Activated T-helper 2 cell treated with anti-CD3 and anti-CD28 coated beads, Interferon-gamma antibody, Interleukin-2, Interleukin-4, amounts not matched to agents 10 μg/mL and 5 μg/mL and 100 μg/mL, durations not matched to agents 14 hours and 24 hours and 36 hours (primary cell): Measurements from ENCODE around the gene SMURF1. TPM values are rescaled to one million over a fixed set of nuclear protein-coding genes. Genes with fewer than 3 reads are reported as not detected.

Experiments
- DNase-seq: peaks from one replicate; pipeline ENCODE4 v3.0.0; 2021; ENCODE audit warnings: low spot score
- H3K27ac Mint-ChIP-seq: one replicate; pipeline ENCODE4 v1.8.0; 2021; ENCODE audit warnings: mixed read lengths
- H3K27me3 Mint-ChIP-seq: one replicate; pipeline ENCODE4 v1.8.0; 2021; ENCODE audit warnings: low read depth, mixed read lengths
- H3K36me3 Mint-ChIP-seq: one replicate; pipeline ENCODE4 v1.8.0; 2021; ENCODE audit warnings: low read depth, mixed read lengths
- H3K4me1 Mint-ChIP-seq: one replicate; pipeline ENCODE4 v1.8.0; 2021; ENCODE audit warnings: low read depth, mixed read lengths
- H3K4me3 Mint-ChIP-seq: one replicate; pipeline ENCODE4 v1.8.0; 2021; ENCODE audit warnings: low read depth, mild to moderate bottlenecking, moderate library complexity, mixed read lengths
- H3K9me3 Mint-ChIP-seq: one replicate; pipeline ENCODE4 v1.8.0; 2021; ENCODE audit warnings: mixed read lengths
- intact Hi-C: fragments of 100-400 bp; cut with micrococcal nuclease; formaldehyde crosslinking; loops from one replicate; pipeline ENCODE4 v1.15.1; 2023
- total RNA-seq: library from RNA; stranded (reverse); gene quantifications from 2 replicates; pipeline ENCODE4 v1.2.3, GENCODE V29; 2022

SMURF1 gene
- total RNA-seq, 1 donor from 2014 or later, result 13.5 TPM

GRCh38 chr7:99032928-99033327 lies 111.0 kb downstream of the SMURF1 start:
- no peak for DNase-seq
- peaks cover 64% of the 10 kb centered on the region for H3K36me3 Mint-ChIP-seq
- H3K9me3 Mint-ChIP-seq, result no peaks in the 10 kb centered on the region
- no peaks in the 10 kb centered on the region for H3K4me1 Mint-ChIP-seq
- H3K27me3 Mint-ChIP-seq, result no peaks in the 10 kb centered on the region
- no peak overlapping the region for H3K27ac Mint-ChIP-seq
- no peak overlapping the region for H3K4me3 Mint-ChIP-seq
- intact Hi-C loops, result no loop called here

GRCh38 chr7:99031496-99031895 lies 112.4 kb downstream of the SMURF1 start:
- H3K4me3 Mint-ChIP-seq, result no peak overlapping the region
- DNase-seq, result no peak
- H3K4me1 Mint-ChIP-seq, result peaks cover 3% of the 10 kb centered on the region
- H3K36me3 Mint-ChIP-seq, result peaks cover 56% of the 10 kb centered on the region
- no peaks in the 10 kb centered on the region for H3K9me3 Mint-ChIP-seq
- no peak overlapping the region for H3K27ac Mint-ChIP-seq
- no peaks in the 10 kb centered on the region for H3K27me3 Mint-ChIP-seq
- intact Hi-C loops, result no loop called here

GRCh38 chr7:99030951-99031350 lies 113.0 kb downstream of the SMURF1 start:
- Mint-ChIP-seq H3K27ac (peak overlapping the region; percentile 15), H3K27me3 (no peaks in the 10 kb centered on the region), H3K9me3 (no peaks in the 10 kb centered on the region), H3K36me3 (peaks cover 53% of the 10 kb centered on the region), H3K4me1 (peaks cover 3% of the 10 kb centered on the region), H3K4me3 (no peak overlapping the region)
- DNase-seq, result no peak
- intact Hi-C loops, result no loop called here

- no peak for DNase-seq
- Mint-ChIP-seq H3K4me3 (no peak overlapping the region), H3K27ac (no peak overlapping the region), H3K9me3 (no peaks in the 10 kb centered on the region), H3K4me1 (peaks cover 3% of the 10 kb centered on the region), H3K36me3 (peaks cover 48% of the 10 kb centered on the region), H3K27me3 (no peaks in the 10 kb centered on the region)
- intact Hi-C loops, result no loop called here
These were observed 113.5 kb downstream of the SMURF1 start for GRCh38 chr7:99030457-99030856.

GRCh38 chr7:99029466-99030435 lies 114.2 kb downstream of the SMURF1 start:
- no peaks in the 10 kb centered on the region for H3K27me3 Mint-ChIP-seq
- intact Hi-C loops, result no loop called here
- H3K36me3 Mint-ChIP-seq, result peaks cover 43% of the 10 kb centered on the region
- H3K27ac Mint-ChIP-seq, result no peak overlapping the region
- no peaks in the 10 kb centered on the region for H3K9me3 Mint-ChIP-seq
- H3K4me1 Mint-ChIP-seq, result peaks cover 3% of the 10 kb centered on the region
- no peak for DNase-seq
- H3K4me3 Mint-ChIP-seq, result no peak overlapping the region

- H3K36me3 Mint-ChIP-seq, result peaks cover 42% of the 10 kb centered on the region
- DNase-seq, result no peak
- H3K27ac Mint-ChIP-seq, result no peak overlapping the region
- H3K9me3 Mint-ChIP-seq, result no peaks in the 10 kb centered on the region
- intact Hi-C loops, result no loop called here
- no peak overlapping the region for H3K4me3 Mint-ChIP-seq
- peaks cover 3% of the 10 kb centered on the region for H3K4me1 Mint-ChIP-seq
- H3K27me3 Mint-ChIP-seq, result no peaks in the 10 kb centered on the region
These were observed 115.5 kb downstream of the SMURF1 start for GRCh38 chr7:99028261-99028973.

- no peaks in the 10 kb centered on the region for H3K9me3 Mint-ChIP-seq
- peaks cover 3% of the 10 kb centered on the region for H3K4me1 Mint-ChIP-seq
- intact Hi-C loops, result no loop called here
- H3K4me3 Mint-ChIP-seq, result no peak overlapping the region
- peaks cover 42% of the 10 kb centered on the region for H3K36me3 Mint-ChIP-seq
- H3K27ac Mint-ChIP-seq, result no peak overlapping the region
- no peak for DNase-seq
- no peaks in the 10 kb centered on the region for H3K27me3 Mint-ChIP-seq
These were observed 116.1 kb downstream of the SMURF1 start for GRCh38 chr7:99027841-99028240.

GRCh38 chr7:99027241-99027640 lies 116.7 kb downstream of the SMURF1 start:
- peaks cover 39% of the 10 kb centered on the region for H3K36me3 Mint-ChIP-seq
- peaks cover 3% of the 10 kb centered on the region for H3K4me1 Mint-ChIP-seq
- no peak overlapping the region for H3K27ac Mint-ChIP-seq
- no peaks in the 10 kb centered on the region for H3K9me3 Mint-ChIP-seq
- H3K4me3 Mint-ChIP-seq, result no peak overlapping the region
- DNase-seq, result no peak
- H3K27me3 Mint-ChIP-seq, result no peaks in the 10 kb centered on the region
- intact Hi-C loops, result no loop called here

- Mint-ChIP-seq H3K27ac (no peak overlapping the region), H3K9me3 (no peaks in the 10 kb centered on the region), H3K4me3 (no peak overlapping the region), H3K36me3 (peaks cover 40% of the 10 kb centered on the region), H3K27me3 (no peaks in the 10 kb centered on the region), H3K4me1 (peaks cover 3% of the 10 kb centered on the region)
- intact Hi-C loops, result no loop called here
- no peak for DNase-seq
These were observed 119.8 kb downstream of the SMURF1 start for GRCh38 chr7:99024066-99024465.

GRCh38 chr7:99021941-99022560 lies 121.9 kb downstream of the SMURF1 start:
- H3K9me3 Mint-ChIP-seq, result no peaks in the 10 kb centered on the region
- H3K27me3 Mint-ChIP-seq, result no peaks in the 10 kb centered on the region
- DNase-seq, result no peak
- no peak overlapping the region for H3K4me3 Mint-ChIP-seq
- no peak overlapping the region for H3K27ac Mint-ChIP-seq
- intact Hi-C loops, result no loop called here
- peaks cover 2% of the 10 kb centered on the region for H3K4me1 Mint-ChIP-seq
- peaks cover 38% of the 10 kb centered on the region for H3K36me3 Mint-ChIP-seq

GRCh38 chr7:99020413-99020715 lies 123.5 kb downstream of the SMURF1 start:
- Mint-ChIP-seq H3K27me3 (no peaks in the 10 kb centered on the region), H3K27ac (no peak overlapping the region), H3K4me1 (peaks cover 2% of the 10 kb centered on the region), H3K4me3 (no peak overlapping the region), H3K9me3 (no peaks in the 10 kb centered on the region), H3K36me3 (peaks cover 53% of the 10 kb centered on the region)
- intact Hi-C loops, result no loop called here
- DNase-seq, result no peak

- Mint-ChIP-seq H3K9me3 (no peaks in the 10 kb centered on the region), H3K4me3 (no peak overlapping the region), H3K27me3 (no peaks in the 10 kb centered on the region), H3K27ac (no peak overlapping the region), H3K36me3 (peaks cover 59% of the 10 kb centered on the region), H3K4me1 (peaks cover 2% of the 10 kb centered on the region)
- no peak for DNase-seq
- intact Hi-C loops, result no loop called here
These were observed 124.1 kb downstream of the SMURF1 start for GRCh38 chr7:99019523-99020412.
